NAMALWA (cell line): Measurements from ENCODE around the gene ATG10.
"Not testable (repeated sequence)": the region's sequence is repeated elsewhere in the genome, so short reads cannot be mapped to it uniquely, and the experiment has no call there.

ENCODE experiments used
- DNase-seq: peaks from one replicate; pipeline ENCODE4 v3.0.0-alpha.2; 2015; ENCODE audit warnings: low spot score

The ATG10 gene

GRCh38 chr5:82225525-82226172, 253.8 kb downstream of the ATG10 start:
- peak; percentile 83 for DNase-seq

- no peak for DNase-seq
Measured at GRCh38 chr5:82234885-82235284, 263.1 kb downstream of the ATG10 start.

- no peak for DNase-seq
Measured at GRCh38 chr5:82244151-82244550, 272.3 kb downstream of the ATG10 start.

DNA sequence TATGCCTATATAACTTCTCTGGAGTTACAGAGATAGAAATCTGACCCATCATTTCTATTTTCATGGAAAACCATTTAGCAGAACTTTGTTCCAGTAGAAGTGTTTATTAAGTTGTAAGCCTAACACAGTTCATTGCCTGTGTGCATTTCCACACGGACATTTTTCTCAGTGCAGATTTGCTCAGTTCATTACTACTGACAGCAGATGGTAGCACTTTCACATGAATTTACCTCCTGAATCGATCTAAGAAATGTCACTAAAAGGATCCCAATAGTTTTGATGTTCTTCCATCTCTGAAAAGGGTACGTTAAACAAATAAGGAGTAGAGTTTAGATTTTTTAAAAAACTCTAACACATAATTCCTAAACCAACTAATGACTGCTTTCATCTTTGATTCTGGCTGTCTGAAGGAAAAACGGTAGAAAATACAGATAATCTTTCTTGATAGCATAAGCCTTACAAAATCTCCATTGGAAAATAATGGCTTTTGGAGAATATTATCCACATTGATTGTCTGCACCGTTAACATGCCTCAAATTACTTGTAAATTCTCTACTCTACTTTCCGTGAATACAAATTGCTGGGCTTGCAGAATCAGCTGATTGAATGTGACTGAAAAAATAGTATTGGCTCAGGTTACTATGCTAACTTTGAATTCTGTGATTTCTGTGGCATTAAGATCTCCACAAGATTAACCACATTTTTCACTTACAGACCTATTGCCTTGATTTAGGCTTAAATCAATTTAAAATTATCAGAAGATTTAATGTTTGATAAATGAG, 273.2 kb downstream of the ATG10 start:
- DNase-seq = no peak

DNA sequence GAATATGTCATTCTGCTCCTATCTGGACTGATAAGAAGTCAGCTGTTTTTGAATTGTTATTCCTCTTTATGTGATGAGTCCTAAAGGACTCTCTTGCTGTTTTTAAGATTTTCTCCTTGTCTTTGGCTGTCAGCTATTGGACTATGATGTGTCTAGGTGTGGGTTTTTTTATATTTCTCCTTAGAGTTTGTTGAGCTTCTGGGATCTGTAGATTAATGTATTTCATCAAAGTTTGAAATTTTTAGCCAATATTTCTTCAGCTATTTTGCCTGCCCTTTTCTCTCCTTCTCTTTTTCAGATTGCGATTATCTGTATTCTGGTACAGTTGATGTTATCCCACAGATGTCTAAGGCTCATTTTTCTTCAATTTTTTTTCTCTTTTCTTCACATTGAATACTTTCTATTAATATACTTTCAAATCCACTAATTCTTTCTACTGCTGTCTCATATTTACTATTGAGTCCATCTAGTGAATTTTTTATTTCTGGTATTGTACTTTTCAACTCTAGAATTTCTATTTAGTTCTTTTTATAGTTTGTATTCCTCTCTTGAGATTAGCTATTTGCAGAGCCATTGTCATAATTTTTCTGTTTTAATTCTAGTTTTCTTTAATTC, 275.2 kb downstream of the ATG10 start:
- no peak for DNase-seq

DNA sequence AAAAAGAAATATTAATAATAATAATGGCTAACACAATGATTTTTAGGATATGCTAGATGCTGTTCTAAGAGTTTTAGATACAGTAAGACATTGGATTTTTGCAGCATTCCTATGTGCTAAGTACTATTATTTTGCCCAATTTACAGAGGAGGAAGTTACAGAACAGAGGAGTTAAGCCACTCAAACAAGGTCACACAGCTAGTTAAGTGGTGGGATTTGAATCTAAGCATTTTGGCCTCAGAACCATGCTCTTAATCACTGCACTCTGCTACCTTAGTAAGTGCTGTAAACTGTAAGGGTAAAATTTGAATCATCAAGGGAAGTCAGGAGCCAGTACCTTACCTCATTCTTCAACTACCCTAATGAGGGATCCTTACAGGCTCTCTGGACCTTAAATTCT, 280.9 kb downstream of the ATG10 start:
- no peak for DNase-seq

DNA sequence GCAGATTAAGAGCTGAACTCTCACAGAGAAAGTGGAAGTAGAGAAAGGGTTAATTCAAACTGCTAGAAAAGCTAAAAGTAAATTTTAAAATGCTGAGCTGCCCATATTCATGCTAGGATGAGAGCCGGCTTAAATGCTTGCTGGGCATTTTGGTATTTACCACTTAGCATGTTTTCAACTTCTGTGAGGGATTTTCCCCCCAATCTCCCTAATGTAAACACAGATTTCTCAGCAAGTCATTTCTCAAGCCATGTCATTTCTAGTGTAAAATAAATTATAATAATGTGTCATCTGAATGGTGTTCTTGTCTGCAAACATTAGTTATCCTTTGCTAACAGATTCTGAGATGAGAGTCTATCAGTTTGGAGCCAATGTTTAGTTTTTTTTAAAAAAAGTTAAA, 284.0 kb downstream of the ATG10 start:
- no peak for DNase-seq

DNA sequence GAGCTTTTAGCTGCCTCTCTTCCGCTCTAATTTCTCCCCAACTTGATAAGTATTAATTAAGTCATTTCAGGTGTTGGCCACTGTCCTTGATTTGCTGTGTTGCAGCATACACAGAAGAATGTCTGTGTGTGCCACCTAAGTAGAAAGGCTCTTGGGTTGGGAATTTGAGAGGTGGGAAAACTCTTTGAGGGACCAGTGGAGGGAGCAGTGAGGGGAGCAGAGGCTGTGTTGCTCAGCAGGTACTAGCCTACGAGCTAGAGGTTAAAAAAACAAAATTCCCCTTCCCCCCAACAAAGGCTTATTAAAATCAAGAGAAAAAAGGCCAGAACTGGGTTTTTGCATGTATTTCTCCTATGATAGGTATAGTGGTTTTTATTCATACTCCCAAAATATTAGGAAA, 285.4 kb downstream of the ATG10 start:
- DNase-seq = no peak

- no peak for DNase-seq
Measured at GRCh38 chr5:82257729-82258128, 285.9 kb downstream of the ATG10 start.

DNA sequence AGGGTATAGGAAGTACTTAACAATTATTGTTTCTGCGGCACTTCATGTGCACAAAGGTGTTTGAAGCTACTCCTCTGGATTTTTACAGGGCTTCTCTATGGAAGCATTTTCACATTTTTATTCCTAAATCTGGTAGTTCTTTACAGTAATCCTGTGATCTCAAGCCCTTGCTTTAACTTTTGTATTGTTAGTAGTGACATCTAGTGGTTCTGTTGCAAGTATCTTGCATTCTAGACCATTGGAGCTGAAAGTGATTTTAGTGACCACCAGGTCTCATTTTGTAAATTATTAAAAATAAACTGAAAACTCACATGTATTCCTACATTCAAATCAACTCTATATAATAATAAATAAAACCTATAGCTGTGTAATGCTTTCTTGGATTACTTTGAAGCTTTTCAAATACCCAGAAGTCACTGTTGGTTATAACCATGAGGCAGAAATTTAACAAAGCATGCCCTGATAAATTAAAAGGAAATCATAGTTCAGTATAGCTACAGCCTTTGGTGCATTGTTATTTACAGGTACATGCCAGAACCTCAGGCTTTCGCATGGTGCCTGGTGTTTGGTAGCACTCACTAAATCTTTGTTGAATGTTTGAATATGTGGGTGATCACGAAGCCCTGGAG, 287.5 kb downstream of the ATG10 start:
- DNase-seq = peak; percentile 59

DNA sequence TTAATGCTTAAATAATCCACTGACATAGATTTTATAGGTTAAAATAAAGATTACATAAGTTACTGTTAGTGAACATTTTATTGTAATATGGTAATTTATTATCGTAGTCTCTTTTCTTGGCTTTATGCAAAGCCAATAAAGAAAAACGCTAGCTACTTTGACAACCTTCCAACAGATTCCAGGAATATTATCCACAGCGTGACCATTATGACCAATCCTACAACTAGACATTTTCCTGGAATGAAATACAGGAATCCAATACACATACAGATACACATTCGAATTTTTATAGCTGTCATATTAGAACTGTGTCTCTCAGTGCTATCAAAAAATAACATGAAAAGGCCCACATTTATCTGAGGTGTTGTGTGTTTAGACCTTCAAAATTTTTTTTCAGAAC, 293.2 kb downstream of the ATG10 start:
- DNase-seq = no peak

- not testable (repeated sequence) for DNase-seq
Measured at GRCh38 chr5:82267297-82267933, 295.6 kb downstream of the ATG10 start.

GRCh38 chr5:82269363-82269762, 297.5 kb downstream of the ATG10 start:
- not testable (repeated sequence) for DNase-seq

GRCh38 chr5:82272571-82273356, 300.9 kb downstream of the ATG10 start:
- DNase-seq = not testable (repeated sequence)

DNA sequence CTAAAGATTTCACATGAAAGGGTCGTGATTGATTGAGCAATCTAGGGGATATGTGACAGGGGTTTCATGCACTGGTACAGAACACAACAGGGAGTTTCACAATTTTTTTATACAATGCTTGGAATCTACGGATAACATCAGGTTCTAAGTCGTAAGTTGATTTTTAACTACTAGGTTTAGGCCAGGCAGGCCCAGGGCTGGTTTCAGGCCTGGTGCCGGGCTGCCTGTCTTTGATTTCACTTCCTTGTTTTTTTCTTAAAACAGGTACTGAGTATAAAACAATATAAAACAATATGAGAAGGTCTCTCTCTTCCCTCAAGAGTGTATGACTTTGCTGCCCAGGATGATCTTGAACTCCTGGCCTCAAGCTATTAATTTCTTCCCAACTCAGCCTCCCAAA, 301.6 kb downstream of the ATG10 start:
- DNase-seq = peak; percentile 38

- peak; percentile 13 for DNase-seq
Measured at GRCh38 chr5:82274343-82275211, 302.8 kb downstream of the ATG10 start.

GRCh38 chr5:82275216-82275664, 303.4 kb downstream of the ATG10 start:
- DNase-seq = peak; percentile 19

DNA sequence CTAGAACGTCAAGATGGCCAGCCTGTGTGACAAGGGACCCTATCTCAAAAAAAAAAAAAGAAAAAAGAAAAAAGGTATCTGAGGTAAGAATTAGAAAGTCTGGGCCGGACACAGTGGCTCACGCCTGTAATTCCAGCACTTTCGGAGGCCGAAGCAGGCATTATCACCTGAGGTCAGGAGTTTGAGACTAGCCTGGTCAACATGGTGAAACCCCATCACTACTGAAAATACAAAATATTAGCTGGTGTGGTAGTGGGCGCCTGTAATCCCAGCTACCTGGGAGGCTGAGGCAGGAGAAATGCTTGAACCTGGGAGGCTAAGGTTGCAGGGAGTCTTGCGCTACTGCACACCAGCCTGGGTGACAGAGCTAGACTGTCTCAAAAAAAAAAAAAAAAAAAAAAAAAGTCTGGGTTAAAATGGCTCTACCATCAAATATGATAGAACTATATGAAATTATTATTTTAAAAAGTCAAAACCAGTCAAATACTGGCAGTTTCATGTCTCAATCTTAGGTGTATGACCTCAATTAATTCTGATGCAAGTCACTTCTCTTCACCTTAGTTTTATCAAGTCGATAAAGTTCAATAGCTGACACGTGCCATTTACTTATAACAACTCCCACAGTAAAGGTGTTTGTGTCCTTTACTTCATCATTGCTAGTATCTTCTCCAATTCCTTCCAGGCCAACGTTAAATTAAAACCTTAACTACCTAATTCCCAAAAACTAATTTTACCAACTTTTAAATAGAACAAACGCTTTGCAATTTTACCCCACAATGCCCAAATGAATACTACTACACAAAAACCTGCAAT, 305.2 kb downstream of the ATG10 start:
- peak; percentile 28 for DNase-seq

DNA sequence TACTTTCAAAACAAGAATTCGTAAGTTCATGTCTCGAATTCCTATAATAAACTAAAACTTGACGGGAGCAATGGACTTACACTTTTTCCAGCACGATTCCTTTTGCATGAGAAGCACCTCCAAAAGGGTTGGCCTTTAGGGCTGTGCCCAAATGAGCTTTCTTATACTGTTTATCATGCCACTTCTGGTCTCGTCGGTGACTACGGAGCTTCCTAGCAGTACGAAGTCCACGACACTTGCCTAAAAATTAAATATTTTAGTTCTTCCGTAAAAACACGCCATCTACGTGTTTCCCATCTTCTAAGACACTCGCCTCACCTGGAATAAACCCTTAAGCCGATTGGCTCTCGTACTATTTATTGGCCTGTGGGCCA, 305.8 kb downstream of the ATG10 start:
- peak; percentile 33 for DNase-seq
